NCI-H1048 (cell line): ENCODE data around the gene PYGO2.
"Not testable (repeated sequence)": the region's sequence is repeated elsewhere in the genome, so short reads cannot be mapped to it uniquely, and the experiment has no call there.

Source experiments
- DNase-seq: peaks from one replicate; lab custom pipeline; 2025; lab: John Stamatoyannopoulos, UW

Gene PYGO2

GRCh38 chr1:154999571-155000410 is 38.2 kb upstream of the PYGO2 start:
- no peak for DNase-seq

GRCh38 chr1:154998818-154999570 is 37.4 kb upstream of the PYGO2 start:
- DNase-seq = peak; percentile 65

GRCh38 chr1:154998201-154998780 is 36.7 kb upstream of the PYGO2 start:
- no peak for DNase-seq

- DNase-seq = no peak
Observed at GRCh38 chr1:154996966-154997701, 35.6 kb upstream of the PYGO2 start.

GRCh38 chr1:154995301-154995983 is 33.9 kb upstream of the PYGO2 start:
- not testable (repeated sequence) for DNase-seq

GRCh38 chr1:154994591-154994990 is 33.0 kb upstream of the PYGO2 start:
- no peak for DNase-seq

GRCh38 chr1:154994269-154994587 is 32.6 kb upstream of the PYGO2 start:
- DNase-seq = no peak

GRCh38 chr1:154993572-154994268 is 32.1 kb upstream of the PYGO2 start, which contains the start of gene LENEP:
TSS of gene LENEP (plus strand) at chr1:154993586. CDS start at chr1:154993608, 22 bp downstream.
- DNase-seq = no peak

- DNase-seq = no peak
Observed at GRCh38 chr1:154992721-154993571, 31.4 kb upstream of the PYGO2 start.

- no peak for DNase-seq
Observed at GRCh38 chr1:154990276-154990675, 28.7 kb upstream of the PYGO2 start.

GRCh38 chr1:154989195-154989860 is 27.7 kb upstream of the PYGO2 start:
- no peak for DNase-seq

- DNase-seq = no peak
Observed at GRCh38 chr1:154988058-154988954, 26.7 kb upstream of the PYGO2 start.

- DNase-seq = no peak
Observed at GRCh38 chr1:154987326-154987725, 25.7 kb upstream of the PYGO2 start.

- DNase-seq = not testable (repeated sequence)
Observed at GRCh38 chr1:154986736-154987135, 25.2 kb upstream of the PYGO2 start.

- no peak for DNase-seq
Observed at GRCh38 chr1:154983776-154984466, 22.3 kb upstream of the PYGO2 start.

- DNase-seq = peak; percentile 100
Observed at GRCh38 chr1:154982897-154983648, 21.5 kb upstream of the PYGO2 start, which contains the start of gene FLAD1. TSS of gene FLAD1 (plus strand) at chr1:154983344. CDS start at chr1:154983695, 351 bp downstream.

GRCh38 chr1:154982341-154982740 is 20.8 kb upstream of the PYGO2 start:
- DNase-seq = no peak
